Prostate gland (tissue), 2 donors: Measurements from ENCODE around the gene B9D2.

Experiments
- CTCF ChIP-seq, 4 experiments: fragments of 200-600 bp in 2 of 4; fragments of 450-650 bp in 2 of 4; sonication (generic) in 2 of 4; IDR thresholded peaks; 1 replicate in 3 of 4; 2 replicates in 1 of 4; pipeline ENCODE4 v1.5.1; 2016 to 2019; ENCODE audit warnings: antibody characterized with exemption in 4 of 4, mild to moderate bottlenecking in 2 of 4, moderate library complexity in 2 of 4
- POLR2A ChIP-seq: fragments of 450-650 bp; IDR thresholded peaks from one replicate; pipeline ENCODE4 v1.6.1; 2016; ENCODE audit warnings: antibody characterized with exemption, mild to moderate bottlenecking

GRCh38 chr19:41377977-41378709 is 14.2 kb upstream of the B9D2 start:
- TF ChIP-seq POLR2A (no peak), CTCF (IDR thresholded peaks at IDR 0.05) (no peak)
